Panc1 (cell line): ENCODE measurements around the gene EIF1. TPM values are rescaled to one million over a fixed set of nuclear protein-coding genes. Genes with fewer than 3 reads are reported as not detected.

Experiments used
- ATAC-seq: fragments of 200-7000 bp; cut with Tn5 transposase; 2 replicates; pipeline ENCODE4 v1.9.1; 2020; ENCODE audit warnings: mild to moderate bottlenecking, moderate library complexity
- BruUV-seq: library from RNA; stranded (reverse); fragments of 400-500 nt; replicated peaks from 2 replicates; lab custom pipeline; 2021; lab: Mats Ljungman, UMichigan
- CTCF ChIA-PET: fragments of 300-600 bp; sonication (Branson Sonifier 250); formaldehyde crosslinking; loops from one replicate; lab custom pipeline; 2022; ENCODE audit warnings: antibody characterized with exemption; lab: Charles Lee
- POLR2A ChIA-PET: fragments of 300-600 bp; sonication (Branson Sonifier 250); formaldehyde crosslinking; loops from one replicate; lab custom pipeline; 2022; ENCODE audit warnings: antibody characterized with exemption; lab: Charles Lee
- DNase-seq: peaks from one replicate; pipeline ENCODE4 v3.0.0-alpha.2; 2010; ENCODE audit warnings: low read depth, low spot score
- H3K27ac ChIP-seq: 2 replicates; pipeline ENCODE4 v1.5.1; 2011; ENCODE audit warnings: mild to moderate bottlenecking, low read length, inconsistent platforms
- H3K27me3 ChIP-seq: fragments of 200-500 bp; sonication (Bioruptor generic); 2 replicates; pipeline ENCODE4 v1.6.0; 2014; ENCODE audit warnings: low read length, inconsistent platforms; ENCODE audit not compliant: control insufficient read depth, insufficient read depth
- H3K36me3 ChIP-seq: fragments of 200-500 bp; sonication (Bioruptor generic); 2 replicates; pipeline ENCODE4 v1.5.1; 2014; ENCODE audit warnings: inconsistent platforms, mild to moderate bottlenecking, low read length, moderate library complexity; ENCODE audit not compliant: control insufficient read depth, insufficient read depth
- H3K4me1 ChIP-seq: 2 replicates; pipeline ENCODE4 v1.5.1; 2011; ENCODE audit warnings: inconsistent platforms, mild to moderate bottlenecking, low read length, moderate library complexity; ENCODE audit not compliant: control insufficient read depth, insufficient read depth
- H3K4me3 ChIP-seq, 2 experiments: 2 replicates each; pipeline ENCODE4 v1.5.1; 2011 to 2012; ENCODE audit warnings: low read depth in 2 of 2, low read length in 2 of 2, mild to moderate bottlenecking in 2 of 2, inconsistent platforms in 1 of 2, moderate library complexity in 1 of 2
- H3K9me3 ChIP-seq: fragments of 200-500 bp; sonication (Bioruptor generic); 2 replicates; pipeline ENCODE4 v1.5.1; 2014; ENCODE audit warnings: low read depth, mild to moderate bottlenecking, inconsistent platforms, low read length, moderate library complexity; ENCODE audit not compliant: control insufficient read depth, insufficient read depth
- CTCF ChIP-seq: fragments of 450-650 bp; IDR thresholded peaks from 2 replicates; pipeline ENCODE4 v1.5.1; 2017; ENCODE audit warnings: mild to moderate bottlenecking
- POLR2AphosphoS5 ChIP-seq: IDR thresholded peaks from 2 replicates; pipeline ENCODE4 v1.6.1; 2012; ENCODE audit warnings: mild to moderate bottlenecking, low read depth, low read length, moderate library complexity
- SIN3A ChIP-seq: IDR thresholded peaks from 2 replicates; pipeline ENCODE4 v1.6.1; 2012; ENCODE audit warnings: low read depth, mild to moderate bottlenecking, low read length, moderate library complexity, borderline replicate concordance; ENCODE audit not compliant: insufficient read depth
- TCF7L2 ChIP-seq: IDR thresholded peaks from 2 replicates; pipeline ENCODE4 v1.6.1; 2011; ENCODE audit warnings: mild to moderate bottlenecking, low read depth, low read length, inconsistent platforms
- in situ Hi-C: cut with HindIII; loops from 2 replicates; pipeline ENCODE4 v1.10.0; 2016; ENCODE audit warnings: low sequenced_read_pairs, low pct_unique_long_range_greater_than_20kb
- intact Hi-C: fragments of 100-400 bp; cut with micrococcal nuclease; formaldehyde crosslinking; loops from one replicate; pipeline ENCODE4 v1.10.0; 2022; ENCODE audit not compliant: unreplicated experiment
- total RNA-seq: library from RNA; stranded (reverse); gene quantifications from one replicate; pipeline ENCODE4 v1.2.1, GENCODE V29; 2021; ENCODE audit not compliant: unreplicated experiment
- TF ChIP-seq, protein P1 (sequence below), 2 experiments: IDR thresholded peaks; 2 replicates each; pipeline ENCODE4 v1.6.1; 2011 to 2012; ENCODE audit warnings: low read depth in 2 of 2, control low read depth in 1 of 2, low read length in 1 of 2, mild to moderate bottlenecking in 1 of 2, moderate library complexity in 1 of 2; ENCODE audit not compliant: insufficient read depth in 1 of 2

EIF1 gene
- total RNA-seq, 1 experiment from 2014 or later: 747 TPM

DNA sequence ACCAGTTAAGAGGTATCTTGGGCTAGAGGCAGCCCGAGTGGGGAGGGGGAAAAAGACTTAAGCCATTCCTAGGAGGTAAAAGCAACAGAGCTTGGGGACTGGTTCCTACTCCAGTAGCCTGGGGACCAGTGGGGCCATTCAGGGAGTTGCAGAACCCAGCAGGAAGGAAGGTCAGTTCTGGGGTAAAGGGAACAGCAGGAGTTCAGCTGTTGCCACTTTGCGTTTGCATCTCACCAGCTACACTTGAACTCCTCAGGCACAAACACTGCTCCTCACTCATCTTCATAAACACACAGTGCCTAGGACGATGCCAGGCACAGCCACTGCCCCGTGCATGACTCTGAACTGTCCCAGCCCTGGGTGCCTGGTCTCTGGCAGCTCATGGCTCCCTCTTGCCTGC lies 41.8 kb downstream of the EIF1 start:
- no peaks in the 10 kb centered on the region for H3K36me3 ChIP-seq
- ATAC-seq: no peak
- H3K4me3 ChIP-seq: no peak overlapping the region
- no peaks in the 10 kb centered on the region for H3K9me3 ChIP-seq
- H3K27ac ChIP-seq: no peak overlapping the region
- intact Hi-C loops: no loop called here
- no peaks in the 10 kb centered on the region for H3K27me3 ChIP-seq
- no peaks in the 10 kb centered on the region for H3K4me1 ChIP-seq
- ChIA-PET CTCF (interaction anchor here (0.6 kb wide), 1 partner anchor 1120 kb away, joined by 3 read pairs; no protein-coding TSS in a partner anchor), POLR2A (interaction anchor here (0.7 kb wide), 1 partner anchor 10 kb away, joined by 5 read pairs; no protein-coding TSS in a partner anchor)
- in situ Hi-C loops: no loop called here
- TF ChIP-seq TCF7L2 (no peak), CTCF (no peak), POLR2AphosphoS5 (no peak), SIN3A (no peak)
- TF ChIP-seq, protein P1, sequence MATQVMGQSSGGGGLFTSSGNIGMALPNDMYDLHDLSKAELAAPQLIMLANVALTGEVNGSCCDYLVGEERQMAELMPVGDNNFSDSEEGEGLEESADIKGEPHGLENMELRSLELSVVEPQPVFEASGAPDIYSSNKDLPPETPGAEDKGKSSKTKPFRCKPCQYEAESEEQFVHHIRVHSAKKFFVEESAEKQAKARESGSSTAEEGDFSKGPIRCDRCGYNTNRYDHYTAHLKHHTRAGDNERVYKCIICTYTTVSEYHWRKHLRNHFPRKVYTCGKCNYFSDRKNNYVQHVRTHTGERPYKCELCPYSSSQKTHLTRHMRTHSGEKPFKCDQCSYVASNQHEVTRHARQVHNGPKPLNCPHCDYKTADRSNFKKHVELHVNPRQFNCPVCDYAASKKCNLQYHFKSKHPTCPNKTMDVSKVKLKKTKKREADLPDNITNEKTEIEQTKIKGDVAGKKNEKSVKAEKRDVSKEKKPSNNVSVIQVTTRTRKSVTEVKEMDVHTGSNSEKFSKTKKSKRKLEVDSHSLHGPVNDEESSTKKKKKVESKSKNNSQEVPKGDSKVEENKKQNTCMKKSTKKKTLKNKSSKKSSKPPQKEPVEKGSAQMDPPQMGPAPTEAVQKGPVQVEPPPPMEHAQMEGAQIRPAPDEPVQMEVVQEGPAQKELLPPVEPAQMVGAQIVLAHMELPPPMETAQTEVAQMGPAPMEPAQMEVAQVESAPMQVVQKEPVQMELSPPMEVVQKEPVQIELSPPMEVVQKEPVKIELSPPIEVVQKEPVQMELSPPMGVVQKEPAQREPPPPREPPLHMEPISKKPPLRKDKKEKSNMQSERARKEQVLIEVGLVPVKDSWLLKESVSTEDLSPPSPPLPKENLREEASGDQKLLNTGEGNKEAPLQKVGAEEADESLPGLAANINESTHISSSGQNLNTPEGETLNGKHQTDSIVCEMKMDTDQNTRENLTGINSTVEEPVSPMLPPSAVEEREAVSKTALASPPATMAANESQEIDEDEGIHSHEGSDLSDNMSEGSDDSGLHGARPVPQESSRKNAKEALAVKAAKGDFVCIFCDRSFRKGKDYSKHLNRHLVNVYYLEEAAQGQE (IDR thresholded peaks at IDR 0.05; ENCODE audit: insufficient read depth in 1 of 2, low read depth in 2 of 2, low read length in 1 of 2): no peak
- no peak for DNase-seq
- BruUV-seq: no TSS peak

- no peak for TF ChIP-seq POLR2AphosphoS5
- TF ChIP-seq, protein P1 (IDR thresholded peaks at IDR 0.05; ENCODE audit: insufficient read depth in 1 of 2, low read depth in 2 of 2, low read length in 1 of 2): no peak
- no peak for TF ChIP-seq TCF7L2
- TF ChIP-seq CTCF: no peak
- no peak for TF ChIP-seq SIN3A
- no peaks in the 10 kb centered on the region for H3K9me3 ChIP-seq
- intact Hi-C loops (no loop called here), in situ Hi-C loops (no loop called here)
- no TSS peak for BruUV-seq
- H3K27me3 ChIP-seq: no peaks in the 10 kb centered on the region
- H3K4me1 ChIP-seq: no peaks in the 10 kb centered on the region
- POLR2A ChIA-PET: interaction anchor here (0.7 to 0.8 kb wide), 2 partner anchors 36 to 42 kb away, joined by 3 to 8 read pairs; no protein-coding TSS in a partner anchor
- DNase-seq (no peak), ATAC-seq (no peak)
- CTCF ChIA-PET: no interaction called here
- no peak overlapping the region for H3K27ac ChIP-seq
- H3K4me3 ChIP-seq: no peak overlapping the region
- no peaks in the 10 kb centered on the region for H3K36me3 ChIP-seq
Measured at GRCh38 chr17:41731836-41732235, 43.2 kb downstream of the EIF1 start.
